Measurements from ENCODE around the gene SLC25A27.

SLC25A27 gene

DNA sequence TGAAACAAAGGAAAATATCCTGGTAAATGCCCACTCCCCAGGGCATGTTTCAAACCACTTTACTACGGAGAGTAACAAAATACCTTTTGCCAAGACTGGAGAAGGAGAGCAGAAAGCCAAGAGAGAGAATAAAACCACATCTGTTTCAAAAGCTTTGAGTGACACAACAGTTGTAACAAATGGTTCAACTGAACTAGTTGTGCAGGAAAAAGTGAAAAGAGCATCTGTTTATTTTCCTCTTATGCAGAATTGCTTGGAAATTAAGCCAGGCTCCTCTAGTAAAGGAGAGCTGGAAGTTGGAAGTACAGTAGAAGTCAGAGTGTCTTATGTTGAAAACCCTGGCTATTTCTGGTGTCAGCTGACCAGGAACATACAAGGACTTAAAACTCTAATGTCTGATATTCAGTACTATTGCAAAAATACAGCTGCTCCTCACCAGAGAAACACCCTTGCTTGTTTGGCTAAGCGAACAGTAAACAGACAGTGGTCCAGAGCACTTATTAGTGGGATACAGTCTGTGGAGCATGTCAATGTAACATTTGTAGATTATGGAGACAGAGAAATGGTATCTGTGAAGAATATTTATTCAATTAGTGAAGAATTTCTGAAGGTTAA is 37.5 kb downstream of the SLC25A27 start:
- FAIRE-seq (no peak), DNase-seq (ENCODE audit: insufficient read length, low spot score) (no peak)
- no peak for TF ChIP-seq POLR2AphosphoS5 (IDR thresholded peaks at IDR 0.05; ENCODE audit: low read depth, low read length)
- no peak for TF ChIP-seq TAF1 (IDR thresholded peaks at IDR 0.05; ENCODE audit: low read depth, low read length)
- no peak for TF ChIP-seq PAX5 (IDR thresholded peaks at IDR 0.05; ENCODE audit: insufficient read depth, low read length, severe bottlenecking)
- no peak for TF ChIP-seq SPI1 (IDR thresholded peaks at IDR 0.05; ENCODE audit: low read depth, low read length)
- no peak for TF ChIP-seq POU2F2 (IDR thresholded peaks at IDR 0.05; ENCODE audit: low read depth, low read length)

DNA sequence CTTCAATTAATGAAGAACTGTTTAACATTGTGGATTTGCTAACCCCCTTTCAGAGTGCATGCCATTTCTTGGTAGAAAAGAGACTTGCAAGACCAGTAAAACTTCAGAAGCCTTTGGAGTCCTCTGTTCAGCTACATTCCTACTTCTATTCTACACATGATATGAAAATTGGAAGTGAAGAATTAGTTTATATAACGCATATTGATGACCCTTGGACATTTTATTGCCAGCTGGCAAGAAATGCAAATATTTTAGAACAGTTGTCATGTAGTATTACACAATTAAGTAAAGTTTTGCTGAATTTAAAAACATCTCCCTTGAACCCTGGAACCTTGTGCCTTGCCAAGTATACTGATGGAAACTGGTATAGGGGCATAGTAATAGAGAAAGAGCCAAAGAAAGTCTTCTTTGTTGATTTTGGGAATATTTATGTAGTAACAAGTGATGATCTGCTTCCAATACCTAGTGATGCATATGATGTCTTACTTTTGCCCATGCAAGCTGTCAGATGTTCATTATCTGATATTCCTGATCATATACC is 38.2 kb downstream of the SLC25A27 start:
- no peak for FAIRE-seq
- no peak for DNase-seq (ENCODE audit: insufficient read length, low spot score)
- TF ChIP-seq PAX5 (IDR thresholded peaks at IDR 0.05; ENCODE audit: insufficient read depth, low read length, severe bottlenecking) = no peak
- no peak for TF ChIP-seq POLR2A (IDR thresholded peaks at IDR 0.05; ENCODE audit: low read depth, low read length)
- TF ChIP-seq POLR2AphosphoS5 (IDR thresholded peaks at IDR 0.05; ENCODE audit: low read depth, low read length) = no peak
- TF ChIP-seq TAF1 (IDR thresholded peaks at IDR 0.05; ENCODE audit: low read depth, low read length) = no peak
- TF ChIP-seq SPI1 (IDR thresholded peaks at IDR 0.05; ENCODE audit: low read depth, low read length) = no peak
- TF ChIP-seq POU2F2 (IDR thresholded peaks at IDR 0.05; ENCODE audit: low read depth, low read length) = no peak

DNA sequence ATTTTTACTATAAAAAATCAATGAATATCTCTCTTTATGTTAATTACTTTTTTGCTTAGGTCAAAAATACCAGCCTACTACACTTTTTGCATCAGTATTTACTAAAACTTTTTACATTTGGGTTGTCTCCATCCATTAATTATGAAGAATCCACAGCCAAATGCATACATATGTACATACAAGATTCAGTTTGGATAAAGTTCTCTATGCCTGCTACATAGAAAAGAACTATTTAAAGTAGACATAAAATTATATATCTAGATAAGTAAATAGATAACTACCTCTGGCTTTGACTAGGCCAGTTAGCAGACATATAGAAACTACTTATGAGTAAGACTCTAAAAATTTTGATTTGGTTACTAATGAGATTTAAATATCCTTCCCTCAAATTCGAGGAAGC is 47.2 kb downstream of the SLC25A27 start:
- TF ChIP-seq SPI1 (IDR thresholded peaks at IDR 0.05; ENCODE audit: low read depth, low read length) = no peak
- no peak for TF ChIP-seq PAX5 (IDR thresholded peaks at IDR 0.05; ENCODE audit: insufficient read depth, low read length, severe bottlenecking)
- TF ChIP-seq POU2F2 (IDR thresholded peaks at IDR 0.05; ENCODE audit: low read depth, low read length) = no peak
- TF ChIP-seq POLR2A (IDR thresholded peaks at IDR 0.05; ENCODE audit: low read depth, low read length) = no peak
- no peak for TF ChIP-seq TAF1 (IDR thresholded peaks at IDR 0.05; ENCODE audit: low read depth, low read length)
- TF ChIP-seq POLR2AphosphoS5 (IDR thresholded peaks at IDR 0.05; ENCODE audit: low read depth, low read length) = no peak
- no peak for FAIRE-seq

DNA sequence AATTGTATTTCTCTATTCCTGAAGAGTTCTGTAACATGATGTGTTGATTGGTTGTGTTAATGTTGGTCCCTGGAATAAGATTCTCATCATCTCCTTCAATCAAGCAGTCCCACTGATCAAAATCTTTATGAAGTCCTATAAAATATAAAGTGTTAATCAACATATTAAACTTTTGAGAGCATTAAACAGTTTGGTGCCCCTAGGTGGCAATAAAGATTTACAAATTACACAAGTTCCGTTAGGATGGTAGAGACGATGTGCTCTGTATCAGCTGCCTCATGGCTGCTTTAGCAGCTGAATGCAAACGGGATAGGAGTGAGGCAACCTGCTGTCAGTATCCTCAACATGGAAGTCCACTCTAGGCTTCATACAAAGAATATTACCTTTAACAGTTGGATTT is 51.8 kb downstream of the SLC25A27 start:
- FAIRE-seq (no peak), DNase-seq (ENCODE audit: insufficient read length, low spot score) (no peak)
- no peak for TF ChIP-seq TAF1 (IDR thresholded peaks at IDR 0.05; ENCODE audit: low read depth, low read length)
- TF ChIP-seq POLR2AphosphoS5 (IDR thresholded peaks at IDR 0.05; ENCODE audit: low read depth, low read length) = no peak
- TF ChIP-seq SPI1 (IDR thresholded peaks at IDR 0.05; ENCODE audit: low read depth, low read length) = no peak
- no peak for TF ChIP-seq PAX5 (IDR thresholded peaks at IDR 0.05; ENCODE audit: insufficient read depth, low read length, severe bottlenecking)
- TF ChIP-seq POU2F2 (IDR thresholded peaks at IDR 0.05; ENCODE audit: low read depth, low read length) = no peak
- TF ChIP-seq POLR2A (IDR thresholded peaks at IDR 0.05; ENCODE audit: low read depth, low read length) = no peak

More for the DNA sequence above, 47.2 kb downstream of the SLC25A27 start:
- no peak for DNase-seq (ENCODE audit: insufficient read length, low spot score)

DNA sequence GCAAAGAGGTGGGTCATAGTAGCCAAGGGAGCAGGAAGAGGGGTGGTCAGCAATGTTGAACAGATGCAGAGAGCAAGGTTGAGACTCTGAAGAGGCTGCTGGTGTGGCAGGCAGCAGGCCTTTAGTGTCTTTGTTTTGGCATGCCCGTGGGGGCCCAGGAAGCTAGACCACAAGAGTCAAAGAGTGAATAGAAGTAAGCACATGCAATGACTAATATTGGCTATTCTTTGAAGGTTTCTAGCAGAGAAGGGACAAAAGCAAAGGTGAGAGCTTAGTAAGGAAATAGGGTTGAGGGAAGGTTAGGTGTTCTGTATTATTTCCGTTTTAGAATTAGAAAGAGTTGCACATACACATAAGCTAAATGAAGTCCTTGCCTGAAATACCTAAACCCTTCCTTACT is 53.7 kb downstream of the SLC25A27 start:
- FAIRE-seq = no peak
- no peak for TF ChIP-seq POLR2A (IDR thresholded peaks at IDR 0.05; ENCODE audit: low read depth, low read length)
- TF ChIP-seq PAX5 (IDR thresholded peaks at IDR 0.05; ENCODE audit: insufficient read depth, low read length, severe bottlenecking) = no peak
- TF ChIP-seq SPI1 (IDR thresholded peaks at IDR 0.05; ENCODE audit: low read depth, low read length) = no peak
- no peak for TF ChIP-seq POU2F2 (IDR thresholded peaks at IDR 0.05; ENCODE audit: low read depth, low read length)
- TF ChIP-seq TAF1 (IDR thresholded peaks at IDR 0.05; ENCODE audit: low read depth, low read length) = no peak
- no peak for TF ChIP-seq POLR2AphosphoS5 (IDR thresholded peaks at IDR 0.05; ENCODE audit: low read depth, low read length)
- no peak for DNase-seq (ENCODE audit: insufficient read length, low spot score)

DNA sequence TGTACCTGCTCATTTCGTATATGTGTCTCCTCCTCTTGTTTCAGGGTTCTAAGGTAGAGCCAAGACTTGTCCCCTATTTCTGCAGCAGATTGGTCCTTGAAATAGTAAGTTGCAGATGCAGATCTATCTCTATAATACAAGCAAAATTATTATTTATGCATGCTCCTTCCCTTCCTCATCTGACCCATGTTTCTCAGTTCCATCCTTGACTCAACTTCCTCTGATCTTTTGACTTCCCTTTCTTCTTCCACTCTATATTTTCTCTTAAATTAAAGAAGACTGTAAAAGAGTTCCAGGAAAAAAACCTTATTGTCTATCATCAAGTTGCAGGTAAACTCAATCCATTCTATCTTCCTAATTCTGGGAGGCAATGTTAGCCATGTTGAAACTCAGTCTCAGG is 58.7 kb downstream of the SLC25A27 start:
- TF ChIP-seq PAX5 (IDR thresholded peaks at IDR 0.05; ENCODE audit: insufficient read depth, low read length, severe bottlenecking) (no peak), SPI1 (IDR thresholded peaks at IDR 0.05; ENCODE audit: low read depth, low read length) (no peak), POU2F2 (IDR thresholded peaks at IDR 0.05; ENCODE audit: low read depth, low read length) (no peak), POLR2AphosphoS5 (IDR thresholded peaks at IDR 0.05; ENCODE audit: low read depth, low read length) (no peak), TAF1 (IDR thresholded peaks at IDR 0.05; ENCODE audit: low read depth, low read length) (no peak), POLR2A (IDR thresholded peaks at IDR 0.05; ENCODE audit: low read depth, low read length) (no peak)
- DNase-seq (ENCODE audit: insufficient read length, low spot score) (no peak), FAIRE-seq (no peak)

DNA sequence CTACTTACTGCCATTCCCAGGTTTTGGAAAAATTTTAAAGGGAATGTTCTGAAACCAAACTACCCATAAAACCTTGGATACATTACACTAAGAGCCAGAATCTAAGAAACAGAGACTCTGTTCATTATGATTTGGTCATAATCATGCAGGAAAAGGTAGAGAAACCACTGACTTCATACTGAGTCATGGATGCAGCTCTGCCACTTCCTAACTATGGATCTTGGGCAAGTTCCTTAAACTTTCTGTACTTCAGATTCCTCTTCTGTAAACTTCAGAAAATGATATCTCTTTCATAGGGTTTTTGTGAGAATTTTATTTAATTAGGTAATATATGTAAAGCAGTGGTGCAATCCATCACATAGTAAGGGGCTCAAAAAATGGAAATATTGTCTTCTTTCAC is 62.4 kb downstream of the SLC25A27 start:
- FAIRE-seq (no peak), DNase-seq (ENCODE audit: insufficient read length, low spot score) (no peak)
- TF ChIP-seq POLR2A (IDR thresholded peaks at IDR 0.05; ENCODE audit: low read depth, low read length) = no peak
- no peak for TF ChIP-seq POLR2AphosphoS5 (IDR thresholded peaks at IDR 0.05; ENCODE audit: low read depth, low read length)
- TF ChIP-seq POU2F2 (IDR thresholded peaks at IDR 0.05; ENCODE audit: low read depth, low read length) = no peak
- TF ChIP-seq SPI1 (IDR thresholded peaks at IDR 0.05; ENCODE audit: low read depth, low read length) = no peak

DNA sequence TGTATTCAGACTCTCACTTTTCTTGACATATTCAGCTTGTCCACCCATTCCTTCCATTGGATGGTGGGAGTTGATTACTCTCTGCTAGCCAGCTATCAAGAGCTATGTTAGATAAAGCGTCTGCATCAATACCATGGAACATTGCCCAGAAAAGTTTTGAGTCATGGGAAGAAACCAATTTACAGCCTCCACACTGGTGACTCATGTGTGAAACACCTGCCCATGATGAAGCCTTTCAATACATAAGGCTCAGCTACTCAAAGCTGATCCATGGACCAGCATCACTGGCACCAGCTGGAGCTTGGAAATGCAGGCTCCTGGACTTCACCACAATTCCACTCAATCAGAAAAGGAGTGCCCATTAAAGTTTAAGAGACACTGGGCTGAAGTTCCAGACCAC is 66.3 kb downstream of the SLC25A27 start:
- DNase-seq (ENCODE audit: insufficient read length, low spot score) = no peak
- TF ChIP-seq PAX5 (IDR thresholded peaks at IDR 0.05; ENCODE audit: insufficient read depth, low read length, severe bottlenecking) (no peak), SPI1 (IDR thresholded peaks at IDR 0.05; ENCODE audit: low read depth, low read length) (no peak), TAF1 (IDR thresholded peaks at IDR 0.05; ENCODE audit: low read depth, low read length) (no peak), POLR2AphosphoS5 (IDR thresholded peaks at IDR 0.05; ENCODE audit: low read depth, low read length) (no peak), POU2F2 (IDR thresholded peaks at IDR 0.05; ENCODE audit: low read depth, low read length) (no peak), POLR2A (IDR thresholded peaks at IDR 0.05; ENCODE audit: low read depth, low read length) (no peak)
- no peak for FAIRE-seq

DNA sequence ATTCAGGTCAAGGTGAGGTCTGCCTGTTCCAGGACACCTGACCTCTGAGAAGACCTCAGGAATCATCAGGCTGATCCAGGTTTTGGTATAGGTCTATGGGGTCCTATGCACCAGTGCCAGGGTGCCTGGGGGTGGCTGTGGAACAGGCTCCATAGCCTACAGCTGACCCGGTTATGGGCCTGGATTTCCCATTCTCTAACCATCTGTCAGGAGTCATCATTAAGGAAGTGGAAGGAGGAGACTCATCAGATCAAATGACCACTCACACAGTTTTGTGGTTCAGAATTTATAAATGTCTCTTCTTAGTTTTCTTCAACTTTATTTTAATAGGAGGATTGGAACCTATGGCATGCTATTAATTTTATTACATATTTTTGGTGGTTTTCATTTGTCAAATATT is 67.6 kb downstream of the SLC25A27 start:
- DNase-seq (ENCODE audit: insufficient read length, low spot score) (no peak), FAIRE-seq (no peak)
- TF ChIP-seq PAX5 (IDR thresholded peaks at IDR 0.05; ENCODE audit: insufficient read depth, low read length, severe bottlenecking) (no peak), POLR2AphosphoS5 (IDR thresholded peaks at IDR 0.05; ENCODE audit: low read depth, low read length) (no peak), SPI1 (IDR thresholded peaks at IDR 0.05; ENCODE audit: low read depth, low read length) (no peak), POU2F2 (IDR thresholded peaks at IDR 0.05; ENCODE audit: low read depth, low read length) (no peak)

All from GM12891 (cell line).